Smooth muscle cell (in vitro differentiated cells): ENCODE data around the gene DDAH1. TPM values are rescaled to one million over a fixed set of nuclear protein-coding genes. Genes with fewer than 3 reads are reported as not detected.

Experiments
- DNase-seq: peaks from one replicate; lab custom pipeline; 2025; ENCODE audit not compliant: unreplicated experiment; lab: John Stamatoyannopoulos, UW
- H2AFZ ChIP-seq: fragments of 200-600 bp; sonication (generic); 2 replicates; pipeline ENCODE4 v1.6.0; 2016; ENCODE audit warnings: antibody characterized with exemption, low read depth, mild to moderate bottlenecking
- H3F3A ChIP-seq: fragments of 200-600 bp; sonication (generic); 2 replicates; pipeline ENCODE4 v1.6.0; 2017; ENCODE audit warnings: antibody characterized with exemption, low read depth
- H3K27ac ChIP-seq: fragments of 200-600 bp; sonication (generic); 2 replicates; pipeline ENCODE4 v1.5.1; 2016; ENCODE audit warnings: low read depth, mild to moderate bottlenecking
- H3K27me3 ChIP-seq: fragments of 200-600 bp; sonication (generic); 2 replicates; pipeline ENCODE4 v1.6.1; 2016; ENCODE audit warnings: low read depth, mild to moderate bottlenecking
- H3K36me3 ChIP-seq: fragments of 200-600 bp; sonication (generic); 2 replicates; pipeline ENCODE4 v1.5.1; 2016; ENCODE audit warnings: low read depth
- H3K4me1 ChIP-seq: fragments of 200-600 bp; sonication (generic); 2 replicates; pipeline ENCODE4 v1.5.1; 2016; ENCODE audit warnings: low read depth
- H3K4me2 ChIP-seq: fragments of 200-600 bp; sonication (generic); 2 replicates; pipeline ENCODE4 v1.6.0; 2016; ENCODE audit warnings: mild to moderate bottlenecking
- H3K4me3 ChIP-seq: fragments of 200-600 bp; sonication (generic); 2 replicates; pipeline ENCODE4 v1.5.1; 2016; ENCODE audit warnings: mild to moderate bottlenecking
- H3K79me2 ChIP-seq: fragments of 200-600 bp; sonication (generic); 2 replicates; pipeline ENCODE4 v1.6.0; 2016; ENCODE audit warnings: low read depth, mild to moderate bottlenecking
- H3K9ac ChIP-seq: fragments of 200-600 bp; sonication (generic); 2 replicates; pipeline ENCODE4 v1.6.0; 2016; ENCODE audit warnings: low read depth
- H3K9me3 ChIP-seq: fragments of 200-600 bp; sonication (generic); replicated peaks from 2 replicates; pipeline ENCODE4 v1.5.1; 2016; ENCODE audit warnings: low read depth
- H4K20me1 ChIP-seq: fragments of 200-600 bp; sonication (generic); 2 replicates; pipeline ENCODE4 v1.6.0; 2016; ENCODE audit warnings: low read depth
- WGBS: methylation state at CpG from one replicate; pipeline ENCODE4 v1.1.7; 2016; ENCODE audit warnings: low lambda C conversion rate; 5-methylcytosine and 5-hydroxymethylcytosine counted together
- polyA plus RNA-seq: library from polyadenylated mRNA; unstranded; fragments of >200 nt; fragmentation: Nextera tagmentation; extraction: Ambion mirVana; gene quantifications from 2 replicates; pipeline ENCODE4 v1.2.1, GENCODE V29; 2016
- total RNA-seq: library from RNA; depleted of rRNA; stranded (reverse); fragments of >200 nt; gene quantifications from 2 replicates; pipeline ENCODE4 v1.2.3, GENCODE V29; 2014
- TF ChIP-seq, protein P1 (sequence below): fragments of 200-600 bp; sonication (generic); IDR thresholded peaks from 2 replicates; pipeline ENCODE4 v1.5.1; 2017; ENCODE audit warnings: borderline replicate concordance, mild to moderate bottlenecking, antibody characterized with exemption; ENCODE audit not compliant: insufficient read depth, poor library complexity, severe bottlenecking

Gene DDAH1
- total and polyA plus RNA-seq, 2 experiments from 2014 or later, result 13.8 to 30.8 TPM

DNA sequence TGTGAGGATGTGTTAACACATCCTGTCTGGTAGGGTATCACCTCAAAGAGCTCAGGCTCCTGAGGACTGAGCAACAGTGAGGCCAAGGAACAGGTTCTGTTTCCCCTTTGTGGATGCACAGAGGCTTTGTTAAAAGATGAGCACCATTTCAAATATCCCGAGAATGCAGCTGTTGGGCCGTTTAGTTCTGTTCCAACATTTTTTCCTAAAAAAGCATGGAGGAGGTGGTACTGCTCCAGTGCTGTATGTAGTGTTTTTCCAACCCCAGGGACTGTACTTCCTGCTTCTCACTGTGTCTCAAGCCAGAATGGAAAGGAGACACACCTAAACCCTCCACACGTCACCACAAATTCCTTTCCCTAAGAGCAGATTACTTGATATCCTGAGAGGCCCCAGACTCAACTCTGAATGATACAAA lies 134.7 kb downstream of the DDAH1 start:
- Histone ChIP-seq H3K79me2 (no peaks in the 10 kb centered on the region), H3K27ac (peak overlapping the region; percentile 94), H3K27me3 (no peaks in the 10 kb centered on the region), H3K4me1 (peaks cover 16% of the 10 kb centered on the region), H3K4me2 (peak overlapping the region; percentile 56), H3K36me3 (no peaks in the 10 kb centered on the region), H4K20me1 (no peaks in the 10 kb centered on the region), H3K4me3 (no peak overlapping the region), H3K9me3 (no peaks in the 10 kb centered on the region), H2AFZ (no peak overlapping the region), H3K9ac (peak overlapping the region; percentile 70), H3F3A (peaks cover 16% of the 10 kb centered on the region)
- no peak for DNase-seq
- WGBS, result 38% methylated on average over 3 of the region's 3 CpGs
- TF ChIP-seq, protein P1, sequence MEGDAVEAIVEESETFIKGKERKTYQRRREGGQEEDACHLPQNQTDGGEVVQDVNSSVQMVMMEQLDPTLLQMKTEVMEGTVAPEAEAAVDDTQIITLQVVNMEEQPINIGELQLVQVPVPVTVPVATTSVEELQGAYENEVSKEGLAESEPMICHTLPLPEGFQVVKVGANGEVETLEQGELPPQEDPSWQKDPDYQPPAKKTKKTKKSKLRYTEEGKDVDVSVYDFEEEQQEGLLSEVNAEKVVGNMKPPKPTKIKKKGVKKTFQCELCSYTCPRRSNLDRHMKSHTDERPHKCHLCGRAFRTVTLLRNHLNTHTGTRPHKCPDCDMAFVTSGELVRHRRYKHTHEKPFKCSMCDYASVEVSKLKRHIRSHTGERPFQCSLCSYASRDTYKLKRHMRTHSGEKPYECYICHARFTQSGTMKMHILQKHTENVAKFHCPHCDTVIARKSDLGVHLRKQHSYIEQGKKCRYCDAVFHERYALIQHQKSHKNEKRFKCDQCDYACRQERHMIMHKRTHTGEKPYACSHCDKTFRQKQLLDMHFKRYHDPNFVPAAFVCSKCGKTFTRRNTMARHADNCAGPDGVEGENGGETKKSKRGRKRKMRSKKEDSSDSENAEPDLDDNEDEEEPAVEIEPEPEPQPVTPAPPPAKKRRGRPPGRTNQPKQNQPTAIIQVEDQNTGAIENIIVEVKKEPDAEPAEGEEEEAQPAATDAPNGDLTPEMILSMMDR, result no peak

DNA sequence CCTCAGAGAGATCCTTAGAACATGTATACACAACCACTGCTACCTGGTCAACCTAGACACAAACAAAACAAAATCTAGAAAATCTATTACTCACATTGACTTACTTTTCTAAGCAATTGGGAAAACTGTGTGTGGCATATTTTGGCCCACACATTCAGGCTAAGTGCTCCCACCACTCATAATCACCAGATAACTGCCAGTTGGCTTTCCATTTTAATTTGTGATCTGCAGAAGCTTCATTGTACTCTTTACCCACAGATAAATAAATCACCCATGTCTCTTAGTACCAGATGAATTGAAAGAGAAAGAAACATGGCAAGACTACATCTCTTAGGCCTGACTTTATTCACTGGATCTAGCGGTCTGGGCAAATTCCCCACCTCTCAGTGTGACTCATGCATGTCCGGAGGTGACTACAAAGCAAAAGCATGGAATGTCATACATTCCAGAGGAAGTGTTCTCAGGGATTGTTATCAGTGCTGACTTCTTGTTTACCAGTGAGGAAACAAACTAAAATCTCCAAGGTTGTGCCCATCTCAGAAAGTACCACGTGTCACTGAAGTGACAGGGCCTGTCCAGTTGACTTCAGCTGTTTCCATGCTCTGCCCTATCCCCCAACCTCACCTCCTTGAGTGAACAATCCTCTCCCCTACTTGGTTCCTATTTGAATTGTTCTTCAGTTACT lies 136.1 kb downstream of the DDAH1 start:
- TF ChIP-seq, protein P1, result no peak
- no peaks in the 10 kb centered on the region for H4K20me1 ChIP-seq
- no peaks in the 10 kb centered on the region for H3K9me3 ChIP-seq
- peak overlapping the region; percentile 94 for H3K27ac ChIP-seq
- H3K4me3 ChIP-seq, result no peak overlapping the region
- peak overlapping the region; percentile 56 for H3K4me2 ChIP-seq
- WGBS, result 2% methylated on average over 3 of the region's 3 CpGs
- peaks cover 16% of the 10 kb centered on the region for H3K4me1 ChIP-seq
- DNase-seq, result no peak
- peak overlapping the region; percentile 70 for H3K9ac ChIP-seq
- H2AFZ ChIP-seq, result no peak overlapping the region
- H3F3A ChIP-seq, result peaks cover 16% of the 10 kb centered on the region
- H3K79me2 ChIP-seq, result no peaks in the 10 kb centered on the region
- H3K27me3 ChIP-seq, result no peaks in the 10 kb centered on the region
- no peaks in the 10 kb centered on the region for H3K36me3 ChIP-seq

DNA sequence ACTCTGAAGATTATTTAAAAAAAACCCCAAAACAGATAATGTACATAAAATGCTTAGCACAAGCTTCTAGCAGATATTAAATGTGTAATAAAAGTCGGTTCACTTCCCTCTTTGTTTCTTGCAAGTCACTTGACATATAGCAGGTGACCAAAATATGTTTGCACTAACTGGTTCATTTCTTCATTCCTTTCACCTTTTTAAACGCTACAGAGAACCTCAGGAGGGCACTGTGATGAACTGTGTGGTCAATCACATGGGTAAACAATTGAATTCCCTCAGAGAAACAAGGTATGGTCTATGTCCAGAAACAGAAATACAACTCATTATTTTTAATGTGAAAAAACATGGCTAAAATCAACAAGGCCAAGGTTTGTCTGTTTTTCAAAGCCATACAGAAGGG lies 137.2 kb downstream of the DDAH1 start:
- no peak for DNase-seq
- Histone ChIP-seq H3K4me3 (no peak overlapping the region), H3K9me3 (no peaks in the 10 kb centered on the region), H3K4me2 (no peak overlapping the region), H3K36me3 (no peaks in the 10 kb centered on the region), H3K27ac (no peak overlapping the region), H2AFZ (no peak overlapping the region), H3K9ac (no peak overlapping the region), H4K20me1 (no peaks in the 10 kb centered on the region), H3K79me2 (no peaks in the 10 kb centered on the region), H3K4me1 (peaks cover 16% of the 10 kb centered on the region), H3K27me3 (no peaks in the 10 kb centered on the region), H3F3A (peaks cover 16% of the 10 kb centered on the region)
- whole genome bisulfite sequencing, result 84% methylated on average over 2 of the region's 2 CpGs
- TF ChIP-seq, protein P1, result no peak

DNA sequence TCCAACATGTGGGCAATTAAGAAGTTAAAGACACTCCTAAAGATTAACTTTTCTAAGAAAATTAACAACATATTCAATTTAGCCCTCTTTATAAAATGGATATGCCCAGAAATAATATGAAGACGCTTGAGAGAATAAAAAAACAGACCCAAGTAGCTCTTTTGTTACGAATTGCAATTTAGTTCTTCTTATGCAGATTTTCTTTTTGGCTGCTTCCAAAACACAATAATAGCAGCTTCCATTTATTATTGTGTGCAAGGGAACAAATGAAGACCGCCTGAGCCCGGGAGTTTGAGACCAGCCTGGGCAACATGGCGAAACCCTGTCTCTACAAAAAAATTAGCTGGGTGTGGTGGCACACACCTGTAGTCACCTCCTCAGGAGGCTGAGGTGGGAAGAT lies 138.1 kb downstream of the DDAH1 start:
- H3K9me3 ChIP-seq, result no peaks in the 10 kb centered on the region
- no peak for DNase-seq
- H2AFZ ChIP-seq, result no peak overlapping the region
- no peaks in the 10 kb centered on the region for H3K27me3 ChIP-seq
- H3K9ac ChIP-seq, result no peak overlapping the region
- no peaks in the 10 kb centered on the region for H3K36me3 ChIP-seq
- no peak overlapping the region for H3K4me3 ChIP-seq
- TF ChIP-seq, protein P1, result no peak
- H3K27ac ChIP-seq, result no peak overlapping the region
- H3F3A ChIP-seq, result peaks cover 16% of the 10 kb centered on the region
- 96% methylated on average over 5 of the region's 5 CpGs for WGBS
- H3K4me1 ChIP-seq, result peaks cover 16% of the 10 kb centered on the region
- no peaks in the 10 kb centered on the region for H4K20me1 ChIP-seq
- no peak overlapping the region for H3K4me2 ChIP-seq
- no peaks in the 10 kb centered on the region for H3K79me2 ChIP-seq
